Tibial artery (tissue), 4 donors: ENCODE measurements around the gene SLC4A11.

Experiments
- DNase-seq, 2 donors: peaks; one replicate each; pipeline ENCODE4 v3.0.0-alpha.2; 2019
- H3K27ac ChIP-seq, 2 donors: fragments of 200-600 bp; sonication (generic) in 1 of 2; 1 replicate in 1 of 2; 2 replicates in 1 of 2; pipeline ENCODE4 v1.5.1; 2018 to 2019; ENCODE audit warnings: mild to moderate bottlenecking in 1 of 2
- H3K27me3 ChIP-seq, 2 donors: fragments of 200-600 bp; sonication (generic) in 1 of 2; one replicate each; pipeline versions ENCODE4 v1.5.1 to v1.6.0; 2016 to 2019
- H3K36me3 ChIP-seq, 3 donors: fragments of 200-600 bp; sonication (generic) in 2 of 3; one replicate each; pipeline ENCODE4 v1.5.1; 2016 to 2019; ENCODE audit warnings: mild to moderate bottlenecking in 2 of 3
- H3K4me1 ChIP-seq, 4 donors: fragments of 200-600 bp; sonication (generic) in 2 of 4; 1 replicate in 3 of 4; 2 replicates in 1 of 4; pipeline ENCODE4 v1.5.1; 2016 to 2019
- H3K4me3 ChIP-seq, 2 donors: fragments of 200-600 bp; sonication (generic) in 1 of 2; 1 replicate in 1 of 2; 2 replicates in 1 of 2; pipeline ENCODE4 v1.5.1; 2018 to 2019; ENCODE audit warnings: mild to moderate bottlenecking in 2 of 2
- H3K9me3 ChIP-seq, 3 donors: fragments of 200-600 bp; sonication (generic) in 1 of 3; one replicate each; pipeline ENCODE4 v1.5.1; 2016 to 2019
- CTCF ChIP-seq, 2 experiments: fragments of 200-600 bp in 1 of 2; fragments of 450-650 bp in 1 of 2; IDR thresholded peaks; one replicate each; pipeline ENCODE4 v1.5.1; 2017 to 2019; ENCODE audit warnings: antibody characterized with exemption in 2 of 2, mild to moderate bottlenecking in 1 of 2, moderate library complexity in 1 of 2
- intact Hi-C: fragments of 100-400 bp; cut with DNase I; formaldehyde crosslinking; loops from one replicate; pipeline ENCODE4 v1.15.0; 2023; ENCODE audit warnings: low total_unique reads

Gene SLC4A11

GRCh38 chr20:3229158-3229557 is 9.8 kb downstream of the SLC4A11 start:
- no peak for DNase-seq
- no peak overlapping the region for H3K4me3 ChIP-seq
- peaks cover 0 to 14% (median 0%) of the 10 kb centered on the region in 3 donors for H3K36me3 ChIP-seq
- intact Hi-C loops = no loop called here
- H3K27me3 ChIP-seq = no peaks in the 10 kb centered on the region
- H3K27ac ChIP-seq = no peak overlapping the region
- no peaks in the 10 kb centered on the region for H3K4me1 ChIP-seq
- no peaks in the 10 kb centered on the region for H3K9me3 ChIP-seq
- TF ChIP-seq CTCF (IDR thresholded peaks at IDR 0.05) = no peak

- Histone ChIP-seq H3K9me3 (no peaks in the 10 kb centered on the region), H3K4me1 (no peaks in the 10 kb centered on the region), H3K27ac (no peak overlapping the region), H3K36me3 (peaks cover 0 to 18% (median 0%) of the 10 kb centered on the region in 3 donors), H3K4me3 (no peak overlapping the region), H3K27me3 (no peaks in the 10 kb centered on the region)
- intact Hi-C loops = no loop called here
- DNase-seq = no peak
- no peak for TF ChIP-seq CTCF (IDR thresholded peaks at IDR 0.05)
Measured at GRCh38 chr20:3228750-3229032, 10.3 kb downstream of the SLC4A11 start.

GRCh38 chr20:3227936-3228749 is 10.8 kb downstream of the SLC4A11 start:
- H3K9me3 ChIP-seq = no peaks in the 10 kb centered on the region
- H3K4me3 ChIP-seq = no peak overlapping the region
- intact Hi-C loops = no loop called here
- peaks cover 3 to 24% (median 5%) of the 10 kb centered on the region in 3 donors for H3K36me3 ChIP-seq
- H3K4me1 ChIP-seq = no peaks in the 10 kb centered on the region
- H3K27me3 ChIP-seq = no peaks in the 10 kb centered on the region
- no peak for DNase-seq
- no peak for TF ChIP-seq CTCF (IDR thresholded peaks at IDR 0.05)
- no peak overlapping the region for H3K27ac ChIP-seq

GRCh38 chr20:3227506-3227905 is 11.5 kb downstream of the SLC4A11 start:
- no peaks in the 10 kb centered on the region for H3K9me3 ChIP-seq
- H3K4me3 ChIP-seq = no peak overlapping the region
- peaks cover 5 to 30% (median 10%) of the 10 kb centered on the region in 3 donors for H3K36me3 ChIP-seq
- DNase-seq = no peak
- TF ChIP-seq CTCF (IDR thresholded peaks at IDR 0.05) = no peak
- no peaks in the 10 kb centered on the region for H3K4me1 ChIP-seq
- intact Hi-C loops = no loop called here
- H3K27ac ChIP-seq = no peak overlapping the region
- no peaks in the 10 kb centered on the region for H3K27me3 ChIP-seq

- Histone ChIP-seq H3K4me1 (no peaks in the 10 kb centered on the region), H3K27me3 (no peaks in the 10 kb centered on the region), H3K4me3 (no peak overlapping the region), H3K36me3 (peaks cover 10 to 36% (median 15%) of the 10 kb centered on the region in 3 donors), H3K9me3 (no peaks in the 10 kb centered on the region), H3K27ac (no peak overlapping the region)
- no peak for TF ChIP-seq CTCF (IDR thresholded peaks at IDR 0.05)
- DNase-seq = no peak
- intact Hi-C loops = no loop called here
Measured at GRCh38 chr20:3226864-3227263, 12.1 kb downstream of the SLC4A11 start.
